Right lobe of liver (tissue), 4 donors: Measurements from ENCODE around the gene JADE1.

ENCODE experiments used
- POLR2A ChIP-seq: fragments of 450-650 bp; IDR thresholded peaks from one replicate; pipeline ENCODE4 v1.6.1; 2017; ENCODE audit warnings: antibody characterized with exemption, mild to moderate bottlenecking
- TF ChIP-seq, protein P1 (sequence below), 4 donors: fragments of 200-600 bp in 3 of 4; fragments of 450-650 bp in 1 of 4; IDR thresholded peaks; one replicate each; pipeline versions ENCODE4 v1.5.1 to v1.8.0; 2016 to 2022; ENCODE audit warnings: antibody characterized with exemption in 4 of 4, mild to moderate bottlenecking in 2 of 4
- donor health status: DM: no; HTN: no; CAD: no.
- donor health status: DM: no; HTN: no; CAD: no.
- donor health status: DM: no; HTN: yes; CAD: no.

DNA sequence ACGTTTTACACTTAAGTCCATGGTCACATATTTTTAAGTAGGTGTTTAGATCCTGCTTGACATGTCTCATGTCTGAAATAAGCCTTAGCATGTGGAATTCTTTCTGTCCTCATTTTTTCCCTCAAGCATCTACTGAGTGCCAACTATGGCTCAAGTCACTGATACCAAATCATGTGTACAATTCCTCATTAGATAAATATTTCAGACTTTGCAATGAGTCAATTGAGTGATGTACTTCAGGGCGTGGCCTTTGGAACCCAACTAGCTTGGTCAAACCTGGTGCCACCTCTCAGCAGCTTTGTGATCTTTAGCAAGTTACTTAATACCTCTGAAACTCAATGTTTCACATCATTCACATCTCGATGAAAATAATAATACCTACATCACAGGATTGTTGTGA is 12.6 kb upstream of the JADE1 start:
- TF ChIP-seq POLR2A: no peak
- TF ChIP-seq, protein P1, sequence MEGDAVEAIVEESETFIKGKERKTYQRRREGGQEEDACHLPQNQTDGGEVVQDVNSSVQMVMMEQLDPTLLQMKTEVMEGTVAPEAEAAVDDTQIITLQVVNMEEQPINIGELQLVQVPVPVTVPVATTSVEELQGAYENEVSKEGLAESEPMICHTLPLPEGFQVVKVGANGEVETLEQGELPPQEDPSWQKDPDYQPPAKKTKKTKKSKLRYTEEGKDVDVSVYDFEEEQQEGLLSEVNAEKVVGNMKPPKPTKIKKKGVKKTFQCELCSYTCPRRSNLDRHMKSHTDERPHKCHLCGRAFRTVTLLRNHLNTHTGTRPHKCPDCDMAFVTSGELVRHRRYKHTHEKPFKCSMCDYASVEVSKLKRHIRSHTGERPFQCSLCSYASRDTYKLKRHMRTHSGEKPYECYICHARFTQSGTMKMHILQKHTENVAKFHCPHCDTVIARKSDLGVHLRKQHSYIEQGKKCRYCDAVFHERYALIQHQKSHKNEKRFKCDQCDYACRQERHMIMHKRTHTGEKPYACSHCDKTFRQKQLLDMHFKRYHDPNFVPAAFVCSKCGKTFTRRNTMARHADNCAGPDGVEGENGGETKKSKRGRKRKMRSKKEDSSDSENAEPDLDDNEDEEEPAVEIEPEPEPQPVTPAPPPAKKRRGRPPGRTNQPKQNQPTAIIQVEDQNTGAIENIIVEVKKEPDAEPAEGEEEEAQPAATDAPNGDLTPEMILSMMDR (IDR thresholded peaks at IDR 0.05): no peak
